ENCODE measurements around the gene BBC3.

The BBC3 gene

GRCh38 chr19:47210689-47211316 is 20.2 kb downstream of the BBC3 start:
- TF ChIP-seq CTCF (IDR thresholded peaks at IDR 0.05; ENCODE audit: insufficient read depth, low read length, poor library complexity, severe bottlenecking) = peak; percentile 72
- Histone ChIP-seq H3K4me3 (replicated peaks; ENCODE audit: low read depth, low read length) (no peak overlapping the region), H3K27me3 (replicated peaks; ENCODE audit: control insufficient read depth, insufficient read depth, low read length) (no peaks in the 10 kb centered on the region), H3K36me3 (ENCODE audit: control insufficient read depth, insufficient read depth, low read length) (peaks cover 15% of the 10 kb centered on the region)
- peak; percentile 38 for DNase-seq (ENCODE audit: extremely low read depth, insufficient read length)

- no peak for DNase-seq (ENCODE audit: extremely low read depth, insufficient read length)
- peaks cover 16% of the 10 kb centered on the region for H3K36me3 ChIP-seq (ENCODE audit: control insufficient read depth, insufficient read depth, low read length)
- no peaks in the 10 kb centered on the region for H3K27me3 ChIP-seq (replicated peaks; ENCODE audit: control insufficient read depth, insufficient read depth, low read length)
- TF ChIP-seq CTCF (IDR thresholded peaks at IDR 0.05; ENCODE audit: insufficient read depth, low read length, poor library complexity, severe bottlenecking) = no peak
- H3K4me3 ChIP-seq (replicated peaks; ENCODE audit: low read depth, low read length) = no peak overlapping the region
Observed at GRCh38 chr19:47210180-47210490, 20.9 kb downstream of the BBC3 start.

- DNase-seq (ENCODE audit: extremely low read depth, insufficient read length) = no peak
- no peak for TF ChIP-seq CTCF (IDR thresholded peaks at IDR 0.05; ENCODE audit: insufficient read depth, low read length, poor library complexity, severe bottlenecking)
- no peaks in the 10 kb centered on the region for H3K27me3 ChIP-seq (replicated peaks; ENCODE audit: control insufficient read depth, insufficient read depth, low read length)
- peaks cover 22% of the 10 kb centered on the region for H3K36me3 ChIP-seq (ENCODE audit: control insufficient read depth, insufficient read depth, low read length)
- no peak overlapping the region for H3K4me3 ChIP-seq (replicated peaks; ENCODE audit: low read depth, low read length)
Observed at GRCh38 chr19:47209319-47210179, 21.4 kb downstream of the BBC3 start.

- no peak for DNase-seq (ENCODE audit: extremely low read depth, insufficient read length)
- H3K36me3 ChIP-seq (ENCODE audit: control insufficient read depth, insufficient read depth, low read length) = peaks cover 25% of the 10 kb centered on the region
- H3K27me3 ChIP-seq (replicated peaks; ENCODE audit: control insufficient read depth, insufficient read depth, low read length) = no peaks in the 10 kb centered on the region
- H3K4me3 ChIP-seq (replicated peaks; ENCODE audit: low read depth, low read length) = no peak overlapping the region
- TF ChIP-seq CTCF (IDR thresholded peaks at IDR 0.05; ENCODE audit: insufficient read depth, low read length, poor library complexity, severe bottlenecking) = no peak
Observed at GRCh38 chr19:47203254-47203653, 27.7 kb downstream of the BBC3 start.

GRCh38 chr19:47200530-47200929 is 30.5 kb downstream of the BBC3 start:
- no peak for DNase-seq (ENCODE audit: extremely low read depth, insufficient read length)
- Histone ChIP-seq H3K36me3 (ENCODE audit: control insufficient read depth, insufficient read depth, low read length) (peaks cover 18% of the 10 kb centered on the region), H3K27me3 (replicated peaks; ENCODE audit: control insufficient read depth, insufficient read depth, low read length) (no peaks in the 10 kb centered on the region), H3K4me3 (replicated peaks; ENCODE audit: low read depth, low read length) (no peak overlapping the region)
- TF ChIP-seq CTCF (IDR thresholded peaks at IDR 0.05; ENCODE audit: insufficient read depth, low read length, poor library complexity, severe bottlenecking) = no peak

All from GM06990 (cell line).